HepG2 (cell line): ENCODE data around the gene PLXNA3. TPM values are rescaled to one million over a fixed set of nuclear protein-coding genes. Genes with fewer than 3 reads are reported as not detected.

ENCODE experiments used
- BHLHE40 ChIP-seq: IDR thresholded peaks from 2 replicates; pipeline ENCODE4 v1.6.1; 2011; ENCODE audit warnings: low read length, improper control_type of control experiment
- CBFB ChIP-seq: sonication (generic); formaldehyde crosslinking; IDR thresholded peaks from 2 replicates; pipeline ENCODE4 v1.4.0; 2020; ENCODE audit warnings: missing genetic modification reagents
- CSRNP1 ChIP-seq: sonication (generic); formaldehyde crosslinking; IDR thresholded peaks from 2 replicates; pipeline ENCODE4 v1.8.1; 2023; ENCODE audit warnings: mild to moderate bottlenecking, missing genetic modification reagents
- EEA1 ChIP-seq: sonication (generic); formaldehyde crosslinking; IDR thresholded peaks from 2 replicates; pipeline ENCODE4 v1.5.1; 2020; ENCODE audit warnings: mild to moderate bottlenecking, missing genetic modification reagents, borderline replicate concordance
- FOXK1 ChIP-seq: sonication (generic); formaldehyde crosslinking; IDR thresholded peaks from 2 replicates; pipeline ENCODE4 v1.4.0; 2020; ENCODE audit warnings: low read depth, missing genetic modification reagents, borderline replicate concordance
- GFI1 ChIP-seq: sonication (generic); formaldehyde crosslinking; IDR thresholded peaks from 2 replicates; pipeline ENCODE4 v1.5.0; 2020; ENCODE audit warnings: missing genetic modification reagents, mild to moderate bottlenecking, borderline replicate concordance
- HNRNPLL ChIP-seq: fragments of 200-400 bp; formaldehyde crosslinking; IDR thresholded peaks from 2 replicates; pipeline ENCODE4 v1.6.1; 2017; ENCODE audit warnings: mild to moderate bottlenecking, low read depth, low read length; ENCODE audit not compliant: poor library complexity, severe bottlenecking
- IRX3 ChIP-seq: sonication (generic); formaldehyde crosslinking; IDR thresholded peaks from 2 replicates; pipeline ENCODE4 v1.8.1; 2023; ENCODE audit warnings: mild to moderate bottlenecking, low read depth, missing genetic modification reagents, borderline replicate concordance
- NAIF1 ChIP-seq: sonication (generic); formaldehyde crosslinking; IDR thresholded peaks from 2 replicates; pipeline ENCODE4 v1.5.0; 2020; ENCODE audit warnings: mild to moderate bottlenecking, missing genetic modification reagents, borderline replicate concordance
- NR2F1 ChIP-seq, 2 experiments: fragments of 450-650 bp in 1 of 2; formaldehyde crosslinking in 1 of 2; IDR thresholded peaks; 2 replicates each; pipeline versions ENCODE4 v1.5.0 to v1.6.1; 2016 to 2020; ENCODE audit warnings: mild to moderate bottlenecking in 1 of 2, missing compliant biosample characterization in 1 of 2, missing genetic modification reagents in 1 of 2, moderate library complexity in 1 of 2
- NR2F6 ChIP-seq, 2 experiments: IDR thresholded peaks; 2 replicates each; pipeline ENCODE4 v1.6.1; 2016; ENCODE audit warnings: antibody characterized with exemption in 1 of 2, mild to moderate bottlenecking in 1 of 2
- PAF1 ChIP-seq: IDR thresholded peaks from 2 replicates; pipeline ENCODE4 v1.6.1; 2016; ENCODE audit warnings: missing genetic modification reagents, missing compliant biosample characterization
- REPIN1 ChIP-seq: sonication (generic); formaldehyde crosslinking; IDR thresholded peaks from 2 replicates; pipeline ENCODE4 v1.8.0; 2022; ENCODE audit warnings: missing genetic modification reagents, low read depth, mild to moderate bottlenecking, borderline replicate concordance
- SALL1 ChIP-seq: sonication (generic); formaldehyde crosslinking; IDR thresholded peaks from 2 replicates; pipeline ENCODE4 v1.8.0; 2022; ENCODE audit warnings: mild to moderate bottlenecking, missing genetic modification reagents
- SIN3A ChIP-seq: IDR thresholded peaks from 2 replicates; pipeline ENCODE4 v1.6.1; 2011; ENCODE audit warnings: low read depth, mild to moderate bottlenecking, control low read depth, low read length, borderline replicate concordance
- TBP ChIP-seq: sonication (generic); formaldehyde crosslinking; IDR thresholded peaks from 2 replicates; pipeline ENCODE4 v1.5.0; 2020; ENCODE audit warnings: missing genetic modification reagents
- TEAD2 ChIP-seq: sonication (generic); formaldehyde crosslinking; IDR thresholded peaks from 2 replicates; pipeline ENCODE4 v1.9.0; 2021; ENCODE audit warnings: missing genetic modification reagents
- TMF1 ChIP-seq: sonication (generic); formaldehyde crosslinking; IDR thresholded peaks from 2 replicates; pipeline ENCODE4 v1.8.1; 2022; ENCODE audit warnings: low read depth, missing genetic modification reagents
- ZBTB3 ChIP-seq: sonication (generic); formaldehyde crosslinking; IDR thresholded peaks from 2 replicates; pipeline ENCODE4 v1.4.0; 2020; ENCODE audit warnings: low read depth, mild to moderate bottlenecking, moderate library complexity, missing genetic modification reagents, borderline replicate concordance
- ZBTB44 ChIP-seq: sonication (generic); formaldehyde crosslinking; IDR thresholded peaks from 2 replicates; pipeline ENCODE4 v1.4.0; 2020; ENCODE audit warnings: missing genetic modification reagents
- ZNF20 ChIP-seq: sonication (generic); formaldehyde crosslinking; IDR thresholded peaks from 2 replicates; pipeline ENCODE4 v1.4.0; 2020; ENCODE audit warnings: mild to moderate bottlenecking, moderate library complexity, missing genetic modification reagents
- ZNF280B ChIP-seq: sonication (generic); formaldehyde crosslinking; IDR thresholded peaks from 2 replicates; pipeline ENCODE4 v1.5.0; 2020; ENCODE audit warnings: missing genetic modification reagents, mild to moderate bottlenecking, borderline replicate concordance
- ZNF589 ChIP-seq: sonication (generic); formaldehyde crosslinking; conservative IDR thresholded peaks from 2 replicates; pipeline ENCODE4 v1.8.0; 2022; ENCODE audit warnings: mild to moderate bottlenecking, moderate library complexity, missing genetic modification reagents
- ZNF607 ChIP-seq: sonication (generic); formaldehyde crosslinking; IDR thresholded peaks from 2 replicates; pipeline ENCODE4 v1.5.1; 2020; ENCODE audit warnings: missing genetic modification reagents, mild to moderate bottlenecking, borderline replicate concordance
- ZSCAN22 ChIP-seq: sonication (generic); formaldehyde crosslinking; IDR thresholded peaks from 2 replicates; pipeline ENCODE4 v1.4.0; 2020; ENCODE audit warnings: mild to moderate bottlenecking, missing genetic modification reagents
- polyA plus RNA-seq, 8 experiments: library from polyadenylated mRNA; depleted of rRNA in 3 of 8; stranded (reverse) in 7 of 8; unstranded in 1 of 8; fragments of >200 nt; fragmentation: Illumina TruSeq in 4 of 8; extraction: Trizol in 4 of 8; gene quantifications; 2 replicates each; pipeline versions ENCODE4 v1.2.1 to v1.2.3, GENCODE V29; 2011 to 2016; ENCODE audit warnings: low read depth in 4 of 8, missing spikeins in 1 of 8, mixed read lengths in 1 of 8; ENCODE audit not compliant: insufficient read depth in 1 of 8
- total RNA-seq, 5 experiments: library from RNA; depleted of rRNA; stranded (reverse); fragments of >200 nt; fragmentation: Illumina TruSeq; extraction: Trizol; gene quantifications; 2 replicates each; pipeline ENCODE4 v1.2.3, GENCODE V29; 2016; ENCODE audit warnings: low read depth in 1 of 5

Gene PLXNA3
- total and polyA plus RNA-seq, 2 of the 13 experiments (the other 11 are each of a cell fraction or from before 2014, with no cell fraction given) = 5.8 to 20.6 TPM

- TF ChIP-seq ZNF280B (CRISPR knock-in tag) (peak; percentile 23; the same call in 1 of the 2 replicates), ZSCAN22 (CRISPR knock-in tag) (no peak), HNRNPLL (peak; percentile 59), NR2F6 (IDR thresholded peaks at IDR 0.05) (no peak), NR2F6 (CRISPR knock-in tag; IDR thresholded peaks at IDR 0.05) (no peak), NAIF1 (CRISPR knock-in tag) (no peak), ZNF589 (no peak), SALL1 (CRISPR knock-in tag) (peak; percentile 77; the same call in 1 of the 2 replicates), IRX3 (CRISPR knock-in tag) (0 out of 2 replicates have a peak, but pooled peaks have one; percentile 31), ZBTB44 (CRISPR knock-in tag) (no peak), GFI1 (CRISPR knock-in tag) (no peak), ZNF607 (0 out of 2 replicates have a peak, but pooled peaks have one; percentile 38), CSRNP1 (CRISPR knock-in tag) (no peak), ZBTB3 (CRISPR knock-in tag) (no peak), EEA1 (CRISPR knock-in tag) (no peak), NR2F1 (CRISPR knock-in tag; IDR thresholded peaks at IDR 0.05) (no peak), REPIN1 (no peak), TBP (CRISPR knock-in tag) (no peak), TEAD2 (CRISPR knock-in tag) (no peak), ZNF20 (CRISPR knock-in tag) (no peak), SIN3A (no peak), BHLHE40 (no peak), CBFB (CRISPR knock-in tag) (no peak), FOXK1 (no peak), PAF1 (CRISPR knock-in tag) (no peak), TMF1 (peak; percentile 65; the same call in 1 of the 2 replicates)
Observed at GRCh38 chrX:154478728-154479622, 20.9 kb downstream of the PLXNA3 start, which contains the start of gene LAGE3 (continued).
